Measurements from ENCODE around the gene PXDC1. TPM values are rescaled to one million over a fixed set of nuclear protein-coding genes. Genes with fewer than 3 reads are reported as not detected.

PXDC1 gene
- total RNA-seq, 1 donor from 2014 or later: 75.9 TPM

GRCh38 chr6:3701631-3702030 lies 49.9 kb downstream of the PXDC1 start:
- no peaks in the 10 kb centered on the region for H3K27me3 ChIP-seq
- H3K36me3 ChIP-seq: no peaks in the 10 kb centered on the region
- TF ChIP-seq POLR2AphosphoS5 (IDR thresholded peaks at IDR 0.05; ENCODE audit: insufficient read depth in 1 of 2, low read depth in 1 of 2) (no peak), CTCF (IDR thresholded peaks at IDR 0.05) (no peak), POLR2A (IDR thresholded peaks at IDR 0.05) (no peak)
- no peaks in the 10 kb centered on the region for H3K9me3 ChIP-seq
- H3K4me1 ChIP-seq: no peaks in the 10 kb centered on the region
- intact Hi-C loops (cut with DNase I): no loop called here
- no peak overlapping the region for H3K27ac ChIP-seq
- no peak overlapping the region for H3K4me3 ChIP-seq
- no peak for DNase-seq (ENCODE audit: extremely low spot score in 2 of 2)

- intact Hi-C loops (cut with DNase I): no loop called here
- no peak for DNase-seq (ENCODE audit: extremely low spot score in 2 of 2)
Measured at GRCh38 chr6:3699231-3699630, 52.3 kb downstream of the PXDC1 start.

GRCh38 chr6:3698021-3698420 lies 53.5 kb downstream of the PXDC1 start:
- Histone ChIP-seq H3K36me3 (no peaks in the 10 kb centered on the region), H3K27me3 (no peaks in the 10 kb centered on the region), H3K27ac (no peak overlapping the region), H3K9me3 (no peaks in the 10 kb centered on the region), H3K4me3 (no peak overlapping the region), H3K4me1 (no peaks in the 10 kb centered on the region)
- DNase-seq (ENCODE audit: extremely low spot score in 2 of 2): no peak
- TF ChIP-seq CTCF (IDR thresholded peaks at IDR 0.05) (no peak), POLR2A (IDR thresholded peaks at IDR 0.05) (no peak)
- intact Hi-C loops (cut with DNase I): no loop called here

More at GRCh38 chr6:3699231-3699630, 52.3 kb downstream of the PXDC1 start:
- Histone ChIP-seq H3K4me3 (no peak overlapping the region), H3K36me3 (no peaks in the 10 kb centered on the region), H3K27ac (no peak overlapping the region), H3K9me3 (no peaks in the 10 kb centered on the region), H3K4me1 (no peaks in the 10 kb centered on the region), H3K27me3 (no peaks in the 10 kb centered on the region)
- TF ChIP-seq POLR2A (IDR thresholded peaks at IDR 0.05): no peak
- no peak for TF ChIP-seq CTCF (IDR thresholded peaks at IDR 0.05)
- no peak for TF ChIP-seq POLR2AphosphoS5 (IDR thresholded peaks at IDR 0.05; ENCODE audit: insufficient read depth in 1 of 2, low read depth in 1 of 2)

GRCh38 chr6:3697609-3698008 lies 53.9 kb downstream of the PXDC1 start:
- intact Hi-C loops (cut with DNase I): no loop called here
- no peaks in the 10 kb centered on the region for H3K36me3 ChIP-seq
- no peaks in the 10 kb centered on the region for H3K9me3 ChIP-seq

More at GRCh38 chr6:3697609-3698008, 53.9 kb downstream of the PXDC1 start:
- Histone ChIP-seq H3K4me3 (no peak overlapping the region), H3K27ac (no peak overlapping the region), H3K4me1 (no peaks in the 10 kb centered on the region), H3K27me3 (no peaks in the 10 kb centered on the region)
- no peak for DNase-seq (ENCODE audit: extremely low spot score in 2 of 2)
- TF ChIP-seq POLR2A (IDR thresholded peaks at IDR 0.05) (no peak), POLR2AphosphoS5 (IDR thresholded peaks at IDR 0.05; ENCODE audit: insufficient read depth in 1 of 2, low read depth in 1 of 2) (no peak), CTCF (IDR thresholded peaks at IDR 0.05) (no peak)
